Keratinocyte (primary cell): ENCODE data around the gene RAD9A. TPM values are rescaled to one million over a fixed set of nuclear protein-coding genes. Genes with fewer than 3 reads are reported as not detected.

Experiments
- DNase-seq: peaks from one replicate; pipeline ENCODE4 v3.0.0-alpha.2; 2011; ENCODE audit warnings: low read depth, missing footprints, low spot score
- FAIRE-seq: peaks from 2 replicates; lab custom pipeline; 2011; peaks lifted over from hg19 to GRCh38; lab: Jason Lieb, UNC
- H2AFZ ChIP-seq: 2 replicates; pipeline ENCODE4 v1.6.0; 2012; ENCODE audit warnings: low read length, control low read depth, inconsistent platforms; ENCODE audit not compliant: control insufficient read depth
- H3K27ac ChIP-seq: 2 replicates; pipeline ENCODE4 v1.5.1; 2011; ENCODE audit warnings: low read length; ENCODE audit not compliant: control insufficient read depth, insufficient read depth
- H3K27me3 ChIP-seq: 3 replicates; pipeline ENCODE4 v1.6.0; 2011; ENCODE audit warnings: low read length; ENCODE audit not compliant: control insufficient read depth, insufficient read depth; ENCODE audit errors: extremely low read depth
- H3K36me3 ChIP-seq, 2 experiments: 2 replicates in 1 of 2; 3 replicates in 1 of 2; pipeline ENCODE4 v1.5.1; 2011; ENCODE audit warnings: low read length in 2 of 2, mild to moderate bottlenecking in 1 of 2; ENCODE audit not compliant: control insufficient read depth in 2 of 2, insufficient read depth in 2 of 2; ENCODE audit errors: extremely low read depth in 1 of 2
- H3K4me1 ChIP-seq: 3 replicates; pipeline ENCODE4 v1.5.1; 2011; ENCODE audit warnings: low read length; ENCODE audit not compliant: control insufficient read depth, insufficient read depth; ENCODE audit errors: extremely low read depth
- H3K4me2 ChIP-seq: 3 replicates; pipeline ENCODE4 v1.6.0; 2011; ENCODE audit warnings: low read depth, low read length; ENCODE audit not compliant: control insufficient read depth, insufficient read depth; ENCODE audit errors: extremely low read depth
- H3K4me3 ChIP-seq, 3 experiments: fragments of 200-600 bp in 1 of 3; sonication (generic) in 1 of 3; 2 replicates in 2 of 3; 3 replicates in 1 of 3; pipeline ENCODE4 v1.5.1; 2011 to 2016; ENCODE audit warnings: low read length in 3 of 3, mild to moderate bottlenecking in 3 of 3, control low read depth in 2 of 3, inconsistent platforms in 1 of 3, low read depth in 1 of 3, mixed read lengths in 1 of 3, mixed run types in 1 of 3, moderate library complexity in 1 of 3; ENCODE audit not compliant: control insufficient read depth in 2 of 3, insufficient read depth in 2 of 3; ENCODE audit errors: extremely low read depth in 1 of 3
- H3K79me2 ChIP-seq: 2 replicates; pipeline ENCODE4 v1.6.0; 2012; ENCODE audit warnings: low read length; ENCODE audit not compliant: control insufficient read depth, insufficient read depth
- H3K9ac ChIP-seq: 3 replicates; pipeline ENCODE4 v1.6.0; 2011; ENCODE audit warnings: low read length; ENCODE audit not compliant: control insufficient read depth, insufficient read depth; ENCODE audit errors: extremely low read depth
- H3K9me1 ChIP-seq: 3 replicates; pipeline ENCODE4 v1.6.0; 2011; ENCODE audit warnings: low read length; ENCODE audit not compliant: control insufficient read depth, insufficient read depth; ENCODE audit errors: extremely low read depth
- H3K9me3 ChIP-seq: 2 replicates; pipeline ENCODE4 v1.5.1; 2012; ENCODE audit warnings: low read depth, low read length; ENCODE audit not compliant: control insufficient read depth
- H4K20me1 ChIP-seq: 3 replicates; pipeline ENCODE4 v1.6.0; 2011; ENCODE audit warnings: low read length; ENCODE audit not compliant: control insufficient read depth, insufficient read depth; ENCODE audit errors: extremely low read depth
- CTCF ChIP-seq, 3 experiments: IDR thresholded peaks in 1 of 3; conservative IDR thresholded peaks in 1 of 3; optimal IDR thresholded peaks in 1 of 3; 2 replicates in 2 of 3; 3 replicates in 1 of 3; pipeline versions ENCODE3 to v1.5.1; 2011; ENCODE audit warnings: low read length in 3 of 3, mild to moderate bottlenecking in 3 of 3, moderate library complexity in 2 of 3, control low read depth in 1 of 3, inconsistent platforms in 1 of 3; ENCODE audit not compliant: insufficient read depth in 2 of 3; ENCODE audit errors: extremely low read depth in 1 of 3
- EZH2 ChIP-seq: IDR thresholded peaks from one replicate; pipeline ENCODE4 v1.6.1; 2012; ENCODE audit warnings: inconsistent platforms, mild to moderate bottlenecking, low read length, moderate library complexity
- dilution Hi-C: fragments of 300-500 bp; cut with MboI; formaldehyde crosslinking; loops from one replicate; pipeline ENCODE4 v1.7.0; 2020; ENCODE audit warnings: low sequenced_read_pairs; ENCODE audit not compliant: extremely low pct_ligation_motif_present
- polyA plus RNA-seq, 5 experiments: library from polyadenylated mRNA; depleted of rRNA in 3 of 5; stranded (reverse) in 3 of 5; stranded (forward) in 1 of 5; unstranded in 1 of 5; fragments of >200 nt; gene quantifications; 1 replicate in 1 of 5; 2 replicates in 3 of 5; 3 replicates in 1 of 5; pipeline versions ENCODE4 v1.2.1 to v1.2.3, GENCODE V29; 2011 to 2012; ENCODE audit warnings: missing spikeins in 2 of 5, low read depth in 1 of 5, low replicate concordance in 1 of 5

The RAD9A gene
- polyA plus RNA-seq, 1 donor (not counting 4 experiments of a cell fraction or from before 2014, with no cell fraction given): 5.7 TPM

- H3K27me3 ChIP-seq: no peaks in the 10 kb centered on the region
- H2AFZ ChIP-seq: no peak within 1 kb of the TSS
- no peak within 1 kb of the TSS for H3K27ac ChIP-seq
- TF ChIP-seq EZH2: no peak
- no peak within 1 kb of the TSS for H3K9ac ChIP-seq
- H4K20me1 ChIP-seq: peaks cover 5% of the 10 kb centered on the region
- H3K9me1 ChIP-seq: no peaks in the 10 kb centered on the region
- FAIRE-seq (no peak), DNase-seq (no peak)
- no peaks in the 10 kb centered on the region for H3K9me3 ChIP-seq
- peaks cover 6% of the 10 kb centered on the region for H3K79me2 ChIP-seq
- H3K4me1 ChIP-seq: peaks cover under 1% of the 10 kb centered on the region
- dilution Hi-C loops: no loop called here
- no peak within 1 kb of the TSS for H3K4me3 ChIP-seq
- H3K4me2 ChIP-seq: no peak within 1 kb of the TSS
- H3K36me3 ChIP-seq: peaks cover 21 to 35% of the 10 kb centered on the region in 2 experiments
These were observed 45.5 kb downstream of the RAD9A start, which contains the start of gene PTPRCAP for GRCh38 chr11:67437082-67437808. TSS of gene PTPRCAP (minus strand) at chr11:67437682. CDS start at chr11:67437619, 63 bp downstream.

- DNase-seq (no peak), FAIRE-seq (no peak)
- TF ChIP-seq CTCF (optimal IDR thresholded peaks at IDR 0.05 in 1 of 3, IDR thresholded peaks at IDR 0.05 in 1 of 3, conservative IDR thresholded peaks at IDR 0.05 in 1 of 3; ENCODE audit: extremely low read depth in 1 of 3, insufficient read depth in 2 of 3, low read length in 3 of 3) (no peak), EZH2 (no peak)
- peaks cover 6% of the 10 kb centered on the region for H3K4me1 ChIP-seq
- H3K27ac ChIP-seq: no peak overlapping the region
- H3K79me2 ChIP-seq: peaks cover 12% of the 10 kb centered on the region
- H3K27me3 ChIP-seq: no peaks in the 10 kb centered on the region
- H3K9ac ChIP-seq: no peak overlapping the region
- H3K4me3 ChIP-seq: no peak overlapping the region
- peaks cover 17 to 31% of the 10 kb centered on the region in 2 experiments for H3K36me3 ChIP-seq
- no peaks in the 10 kb centered on the region for H3K9me1 ChIP-seq
- no peak overlapping the region for H3K4me2 ChIP-seq
- dilution Hi-C loops: no loop called here
- H3K9me3 ChIP-seq: no peaks in the 10 kb centered on the region
- no peak overlapping the region for H2AFZ ChIP-seq
- H4K20me1 ChIP-seq: peaks cover 5% of the 10 kb centered on the region
These were observed 46.0 kb downstream of the RAD9A start for GRCh38 chr11:67437809-67438157.
